LoVo (cell line): ENCODE data around the gene ZPBP2.
"Not testable (repeated sequence)": the region's sequence is repeated elsewhere in the genome, so short reads cannot be mapped to it uniquely, and the experiment has no call there.

Experiments
- DNase-seq: peaks from one replicate; pipeline ENCODE4 v3.0.0-alpha.2; 2016; ENCODE audit warnings: low spot score

The ZPBP2 gene

DNA sequence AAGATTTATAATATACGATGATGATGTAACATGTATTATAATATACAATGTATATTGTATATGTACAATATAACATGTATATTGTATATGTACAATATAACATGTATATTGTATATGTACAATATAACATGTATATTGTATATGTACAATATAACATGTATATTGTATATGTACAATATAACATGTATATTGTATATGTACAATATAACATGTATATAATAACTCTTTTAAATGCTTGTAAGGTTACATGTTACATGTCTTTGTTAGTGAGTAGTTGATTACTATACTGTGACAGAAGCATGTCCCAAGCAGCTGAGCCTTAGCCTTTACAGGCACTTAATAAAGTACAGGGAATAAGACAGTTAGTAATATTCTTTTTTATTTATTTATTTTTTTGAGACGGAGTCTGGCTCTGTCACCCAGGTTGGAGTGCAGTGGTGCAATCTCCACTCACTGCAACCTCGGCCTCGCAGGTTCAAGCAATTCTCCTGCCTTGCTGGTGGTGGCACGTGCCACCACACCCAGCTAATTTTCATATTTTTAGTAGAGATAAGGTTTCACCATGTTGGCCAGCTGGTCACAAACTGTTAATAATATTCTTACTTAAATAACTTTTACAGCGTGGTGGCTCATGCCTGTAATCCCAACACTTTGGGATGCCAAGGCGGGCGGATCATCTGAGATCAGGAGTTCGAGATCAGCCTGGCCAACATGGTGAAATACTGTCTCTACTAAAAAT is 11.9 kb upstream of the ZPBP2 start:
- DNase-seq: not testable (repeated sequence)

DNA sequence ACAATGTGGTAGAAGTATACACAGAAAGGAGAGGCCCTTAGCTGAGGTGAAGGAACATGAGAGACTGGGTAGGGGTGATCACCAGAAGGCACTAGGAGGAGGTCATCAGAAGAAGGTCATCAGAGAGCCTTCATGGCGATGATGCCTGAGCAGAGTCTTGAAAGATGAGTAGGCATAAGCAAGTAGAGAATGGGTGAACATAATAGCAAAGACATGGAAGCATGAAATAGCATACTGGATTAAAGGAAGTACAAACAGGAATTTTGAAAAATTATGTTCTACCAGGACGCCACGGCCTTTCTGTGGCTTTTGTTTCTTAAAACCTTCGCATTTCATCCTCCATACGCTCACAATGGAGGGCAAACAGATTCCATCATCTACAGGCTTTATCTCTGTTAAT is 6.8 kb upstream of the ZPBP2 start:
- no peak for DNase-seq

GRCh38 chr17:39863244-39863917 is 4.6 kb upstream of the ZPBP2 start:
- no peak for DNase-seq

DNA sequence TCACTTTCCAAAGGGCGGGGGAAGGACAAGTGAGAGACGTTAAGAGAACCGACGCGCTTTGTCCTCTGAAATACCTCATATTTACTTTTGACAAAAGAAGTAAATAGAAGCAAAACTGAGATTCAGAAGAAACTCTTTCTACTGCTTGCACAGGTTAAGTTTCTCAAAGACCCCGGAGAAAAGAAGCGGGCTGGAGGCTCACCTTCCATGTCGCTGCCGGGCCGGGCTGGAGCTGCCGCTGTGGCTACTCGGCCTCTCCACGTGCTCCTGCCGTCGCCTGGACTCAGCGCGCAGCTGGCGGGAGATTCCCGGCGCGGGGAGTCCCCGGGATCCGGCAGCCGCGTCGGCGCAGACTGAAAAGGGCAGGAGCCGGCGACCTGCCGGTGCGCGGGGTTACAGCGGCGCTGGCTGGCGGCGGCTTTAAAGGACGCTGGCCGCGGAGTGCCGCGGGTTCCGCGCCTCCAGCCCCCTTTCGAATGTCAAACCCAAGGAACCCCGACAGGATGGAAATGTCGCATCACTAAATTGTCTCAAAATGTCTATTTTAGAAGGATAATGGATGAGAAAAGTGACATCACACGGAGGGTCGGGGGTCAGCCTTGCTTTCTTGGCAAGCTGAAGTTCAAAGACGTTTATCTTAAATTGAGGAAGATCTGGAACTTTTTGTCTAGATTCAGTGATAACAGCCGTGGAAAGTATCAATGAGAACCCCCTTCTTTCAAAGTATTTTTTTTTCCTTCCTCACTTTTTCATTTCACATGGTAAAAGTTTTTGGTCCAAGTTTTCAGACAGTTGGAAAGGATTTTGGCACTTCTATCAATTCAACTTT is 3.9 kb upstream of the ZPBP2 start, which contains the start of gene IKZF3:
TSS of gene IKZF3 (minus strand) at position 395 of the 829 bp plus-strand sequence. CDS start at position 209, 186 bp downstream.
- peak; percentile 62 for DNase-seq

DNA sequence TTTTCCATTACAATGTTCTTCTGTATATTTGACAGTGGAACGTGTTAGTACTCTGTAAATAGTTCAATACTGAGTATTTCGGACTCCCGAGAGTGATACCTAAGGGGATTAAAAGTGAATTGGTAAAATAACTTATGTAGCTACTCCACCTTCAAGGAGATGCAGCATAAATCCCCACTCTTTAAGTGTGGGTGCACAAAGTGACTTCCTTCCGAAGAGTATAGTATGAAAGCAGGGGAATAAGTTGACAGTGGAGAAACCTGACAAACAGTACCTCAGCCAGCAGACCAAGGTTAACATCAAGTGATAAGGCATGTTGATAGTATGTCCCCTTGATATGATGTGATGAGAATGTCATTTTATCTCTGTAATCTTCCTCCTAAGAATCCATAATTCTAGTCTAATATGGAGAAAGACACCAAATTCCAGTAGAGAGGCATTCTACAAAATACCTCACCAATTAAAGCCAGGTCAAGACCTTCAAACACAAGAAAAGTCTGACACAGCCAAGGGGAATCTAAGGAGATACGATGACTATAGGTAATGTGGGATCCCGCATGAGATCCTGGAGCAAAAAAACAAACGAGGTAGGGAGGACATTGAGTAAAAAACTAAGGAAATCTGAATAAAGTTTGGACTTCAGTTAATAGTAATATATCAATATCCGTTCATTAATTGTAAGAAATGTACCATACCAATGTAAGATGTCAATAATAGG is 1.8 kb upstream of the ZPBP2 start:
- DNase-seq: no peak

- no peak for DNase-seq
Observed at GRCh38 chr17:39867084-39867879, 720 bp upstream of the ZPBP2 start.

DNA sequence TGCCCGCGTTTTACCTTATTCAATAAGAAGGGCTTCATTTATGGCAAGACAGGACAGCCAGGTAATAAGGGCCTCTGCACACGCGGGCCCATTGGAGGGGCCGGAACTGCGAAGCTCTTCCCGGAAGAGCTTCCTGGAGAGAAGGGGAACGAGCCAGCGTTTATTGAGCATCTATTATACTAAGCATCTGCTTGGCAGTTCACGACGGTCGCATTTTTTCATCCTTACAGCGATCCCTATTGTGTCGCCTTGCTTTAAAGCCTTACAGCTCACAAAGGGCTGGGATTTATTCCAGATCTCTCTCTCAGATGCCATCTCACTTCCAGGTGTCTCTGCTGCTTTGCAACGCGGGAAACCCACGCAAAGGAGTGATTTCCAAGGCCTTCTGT is 546 bp downstream of the ZPBP2 start:
- DNase-seq: no peak

DNA sequence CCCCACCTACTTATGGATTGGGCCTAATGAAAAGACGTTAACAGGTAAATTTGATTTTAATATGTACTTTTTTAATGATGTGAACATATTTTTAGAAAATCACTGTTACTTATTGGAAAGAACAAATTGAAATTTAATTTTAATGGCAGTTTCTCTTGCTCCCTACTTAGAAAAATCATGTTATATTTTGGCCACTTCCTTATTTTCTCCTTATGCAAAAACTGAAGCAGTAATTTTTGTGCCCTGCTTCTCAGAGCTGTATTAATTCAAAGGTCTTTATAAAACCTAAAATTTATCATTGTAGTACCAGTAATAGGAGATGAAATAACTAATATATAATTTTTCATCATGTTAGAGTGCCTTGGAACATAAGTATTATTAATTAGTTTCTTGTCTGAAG is 2.8 kb downstream of the ZPBP2 start:
- no peak for DNase-seq

- no peak for DNase-seq
Observed at GRCh38 chr17:39871801-39872200, 3.8 kb downstream of the ZPBP2 start.

DNA sequence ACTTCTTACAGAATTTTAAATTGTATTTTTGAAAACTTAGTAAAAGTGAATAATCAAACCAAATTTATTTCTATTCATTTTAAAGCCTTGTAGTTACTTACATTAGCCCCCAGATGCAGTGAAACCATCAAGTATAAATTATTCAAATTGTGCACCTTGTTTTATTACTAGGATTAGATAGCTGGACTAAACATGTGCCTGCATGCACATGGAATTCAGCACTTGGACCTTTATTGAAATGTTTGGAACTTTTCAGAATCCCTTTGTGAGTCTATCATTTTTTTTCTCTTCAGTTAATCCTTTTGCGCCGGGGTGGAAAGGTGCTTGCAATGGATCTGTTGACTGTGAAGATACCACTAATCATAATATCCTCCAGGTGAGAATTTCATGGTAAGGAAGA is 4.7 kb downstream of the ZPBP2 start:
- DNase-seq: peak; percentile 43

GRCh38 chr17:39886102-39886501 is 18.1 kb downstream of the ZPBP2 start:
- DNase-seq: not testable (repeated sequence)

- no peak for DNase-seq
Observed at GRCh38 chr17:39887078-39887477, 19.1 kb downstream of the ZPBP2 start.

DNA sequence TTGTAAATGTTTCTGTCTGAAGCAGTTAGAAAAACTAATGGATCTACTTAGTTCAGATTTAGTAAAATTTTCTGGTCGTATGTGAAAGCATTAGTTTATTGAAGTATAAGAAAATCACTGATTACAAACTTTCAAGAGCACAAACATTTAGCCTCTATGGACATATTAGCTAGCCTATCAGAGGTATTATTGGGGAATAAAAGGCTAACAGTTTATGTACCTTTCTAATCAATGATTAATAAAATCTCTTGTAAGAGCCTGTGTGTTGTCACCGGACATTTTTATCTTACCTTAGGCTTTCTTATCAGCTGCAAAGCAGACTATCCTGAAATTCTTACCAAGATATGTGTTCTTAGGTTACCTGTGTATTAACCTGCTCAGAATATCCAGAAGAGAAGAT is 21.2 kb downstream of the ZPBP2 start:
- no peak for DNase-seq

- DNase-seq: no peak
Observed at GRCh38 chr17:39894681-39895376, 26.8 kb downstream of the ZPBP2 start.

- no peak for DNase-seq
Observed at GRCh38 chr17:39898088-39898487, 30.1 kb downstream of the ZPBP2 start.

- DNase-seq: no peak
Observed at GRCh38 chr17:39899215-39899614, 31.2 kb downstream of the ZPBP2 start.

GRCh38 chr17:39902027-39902426 is 34.0 kb downstream of the ZPBP2 start:
- not testable (repeated sequence) for DNase-seq

DNA sequence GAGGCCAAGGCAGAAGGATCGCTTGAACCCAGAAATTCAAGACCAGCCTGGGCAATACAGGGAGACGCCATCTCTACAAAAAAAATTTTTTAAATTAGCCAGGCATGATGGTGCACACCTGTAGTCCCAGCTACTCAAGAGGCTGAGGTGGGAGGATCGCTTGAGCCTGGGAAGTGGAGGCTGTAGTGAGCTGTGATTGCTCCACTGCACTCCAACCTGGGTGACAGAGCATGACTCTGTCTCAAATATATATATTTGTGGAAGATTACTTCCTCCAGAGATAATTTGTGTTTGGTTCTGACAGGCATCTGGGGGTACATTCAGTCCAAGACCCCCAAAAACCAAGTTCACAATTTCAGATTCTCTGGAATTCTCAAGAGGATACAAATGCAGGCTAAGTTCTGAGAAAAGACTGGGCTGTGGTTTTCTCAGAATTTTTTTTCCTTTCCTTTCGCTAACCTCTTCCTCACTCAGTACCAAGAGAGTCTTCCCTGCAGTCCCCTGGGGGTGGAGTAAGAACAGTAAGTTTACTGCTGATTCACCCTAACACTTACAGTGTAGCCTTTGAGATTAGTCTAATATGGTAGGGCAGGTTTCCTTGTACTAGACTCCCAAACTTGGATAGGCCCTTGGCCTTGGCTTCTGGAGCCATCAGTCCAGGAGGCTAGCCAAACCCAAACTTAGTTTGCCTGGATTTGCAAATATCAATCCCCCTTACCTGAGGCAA is 35.3 kb downstream of the ZPBP2 start:
- no peak for DNase-seq

- no peak for DNase-seq
Observed at GRCh38 chr17:39904990-39905288, 36.9 kb downstream of the ZPBP2 start.

- no peak for DNase-seq
Observed at GRCh38 chr17:39908789-39909352, 40.9 kb downstream of the ZPBP2 start.
